Stimulated activated CD8-positive, alpha-beta memory T cell treated with anti-CD3 and anti-CD28 coated beads, Interleukin-12 subunit alpha, Interleukin-12 subunit beta, amount 100 ng/mL, for 24 hours (primary cell): ENCODE data around the gene LMBRD1.

Experiments used
- DNase-seq: peaks from one replicate; pipeline ENCODE4 v3.0.0-alpha.2; 2020; ENCODE audit errors: extremely low read depth

The LMBRD1 gene

DNA sequence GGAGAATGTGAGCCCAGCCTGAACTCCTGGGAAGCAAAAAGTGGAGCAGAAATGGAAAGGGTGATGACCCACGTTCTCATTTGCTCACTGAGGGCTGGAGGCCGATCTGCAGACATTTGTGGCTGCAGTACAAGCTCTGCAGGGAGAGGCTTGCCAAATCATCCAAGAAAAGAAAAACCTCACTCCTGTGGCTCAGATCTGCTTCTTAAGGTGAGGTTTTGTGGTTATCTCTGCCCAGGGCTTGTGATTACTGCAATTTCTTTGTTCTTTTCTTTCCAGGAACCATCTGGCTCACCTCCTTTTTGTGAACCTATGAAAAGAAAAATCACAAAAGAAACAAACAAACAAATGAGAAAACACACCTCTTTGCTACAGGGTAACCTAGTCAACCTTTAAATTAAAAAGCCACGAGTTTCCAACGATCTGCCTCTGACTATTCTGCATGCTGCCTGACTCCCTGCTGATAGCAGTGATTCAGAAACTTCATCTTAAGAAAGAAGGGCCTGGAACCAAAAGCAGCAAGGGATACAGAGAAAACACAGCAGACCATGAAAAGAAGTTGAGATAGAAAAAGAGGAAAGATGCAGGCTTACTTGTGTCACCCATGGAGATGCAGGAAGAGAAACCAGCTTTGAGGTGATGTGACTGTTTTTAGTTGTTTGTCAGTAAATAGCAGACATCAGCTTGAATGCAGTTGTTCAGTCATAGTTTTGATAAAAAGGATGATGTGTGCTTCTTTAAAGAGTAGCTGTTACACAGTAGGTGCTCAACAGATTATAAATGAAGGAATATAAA lies 165.1 kb downstream of the LMBRD1 start:
- no peak for DNase-seq

DNA sequence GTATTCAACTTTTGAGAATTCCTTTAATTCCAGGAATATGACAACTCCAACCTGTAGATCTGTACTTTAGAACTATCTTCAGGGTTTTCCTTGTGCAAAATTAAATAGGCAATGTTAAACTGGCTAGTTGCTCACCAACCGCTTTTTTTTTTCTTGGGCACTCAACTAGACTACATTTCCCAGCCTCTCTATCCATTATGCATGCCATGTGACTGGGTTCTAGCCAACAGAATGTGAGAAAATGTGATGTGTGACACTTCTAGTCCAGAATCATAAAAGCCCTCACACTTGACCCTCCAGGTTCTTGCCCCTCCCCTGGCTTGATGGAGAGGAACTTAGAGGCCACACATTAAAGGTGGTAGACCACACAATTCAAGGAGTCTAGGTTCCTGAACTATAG lies 166.0 kb downstream of the LMBRD1 start:
- DNase-seq: no peak

DNA sequence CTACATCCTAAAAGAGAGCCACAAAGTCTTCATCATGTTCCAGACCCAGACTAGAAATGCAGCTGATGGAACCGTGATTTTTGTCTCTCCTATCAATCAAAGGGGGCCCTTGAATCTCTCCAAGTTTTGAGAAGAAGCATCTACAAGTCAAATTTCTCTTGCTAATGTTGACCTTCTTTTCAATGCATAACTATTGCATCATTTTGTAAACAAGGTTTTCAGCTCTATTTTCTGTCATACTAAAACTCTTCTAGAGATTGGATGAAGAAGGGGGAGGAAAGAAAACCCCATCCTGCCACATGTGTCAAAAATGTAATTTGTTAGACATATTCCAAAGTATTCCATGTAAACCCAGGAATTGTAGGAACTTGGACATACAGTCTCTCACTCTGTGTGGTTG lies 169.2 kb downstream of the LMBRD1 start:
- no peak for DNase-seq

DNA sequence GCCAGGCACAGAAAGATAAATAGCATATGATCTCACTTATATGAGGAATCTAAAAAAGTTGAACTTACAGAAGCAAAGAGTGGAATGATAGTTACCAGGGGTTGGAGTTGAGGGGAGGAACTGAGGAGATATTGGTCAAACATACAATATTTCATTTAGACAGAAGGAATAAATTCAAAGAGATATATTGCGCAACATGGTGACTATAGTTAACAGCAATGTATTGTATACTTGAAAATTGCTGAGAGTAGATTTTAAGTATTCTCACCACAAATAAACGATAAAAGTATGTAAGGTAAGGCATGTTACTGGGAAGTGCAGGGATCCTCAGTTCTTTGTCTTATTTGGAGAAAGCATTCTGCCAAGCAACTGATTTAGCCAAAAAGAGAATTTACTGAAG lies 171.9 kb downstream of the LMBRD1 start:
- no peak for DNase-seq
